Omental fat pad (tissue), 4 donors: Measurements from ENCODE around the gene MAPKBP1. TPM values are rescaled to one million over a fixed set of nuclear protein-coding genes. Genes with fewer than 3 reads are reported as not detected.

Source experiments
- ATAC-seq: fragments of 150-250 bp; one replicate; pipeline ENCODE4 v1.9.1; 2016; ENCODE audit warnings: mild to moderate bottlenecking, moderate library complexity; ENCODE audit not compliant: low FRiP score
- DNase-seq: peaks from one replicate; pipeline ENCODE4 v3.0.0-alpha.2; 2019; ENCODE audit warnings: low spot score
- small RNA-seq: library from RNA; depleted of rRNA; stranded (forward); fragments of <200 nt; gene quantifications from one replicate; pipeline ENCODE3, GENCODE V24; 2016
- total RNA-seq, 4 donors: library from RNA; depleted of rRNA; stranded (reverse); fragments of >200 nt; gene quantifications; one replicate each; pipeline ENCODE4 v1.1.0, GENCODE V29; 2016
- TF ChIP-seq, protein P1 (sequence below), 3 donors: fragments of 450-650 bp; IDR thresholded peaks; one replicate each; pipeline ENCODE4 v1.5.1; 2016 to 2017; ENCODE audit warnings: antibody characterized with exemption in 3 of 3, mild to moderate bottlenecking in 3 of 3, moderate library complexity in 2 of 3

MAPKBP1 gene
- total RNA-seq, 4 donors from 2014 or later: 13.4 to 24.1 (median 14.4) TPM

DNA sequence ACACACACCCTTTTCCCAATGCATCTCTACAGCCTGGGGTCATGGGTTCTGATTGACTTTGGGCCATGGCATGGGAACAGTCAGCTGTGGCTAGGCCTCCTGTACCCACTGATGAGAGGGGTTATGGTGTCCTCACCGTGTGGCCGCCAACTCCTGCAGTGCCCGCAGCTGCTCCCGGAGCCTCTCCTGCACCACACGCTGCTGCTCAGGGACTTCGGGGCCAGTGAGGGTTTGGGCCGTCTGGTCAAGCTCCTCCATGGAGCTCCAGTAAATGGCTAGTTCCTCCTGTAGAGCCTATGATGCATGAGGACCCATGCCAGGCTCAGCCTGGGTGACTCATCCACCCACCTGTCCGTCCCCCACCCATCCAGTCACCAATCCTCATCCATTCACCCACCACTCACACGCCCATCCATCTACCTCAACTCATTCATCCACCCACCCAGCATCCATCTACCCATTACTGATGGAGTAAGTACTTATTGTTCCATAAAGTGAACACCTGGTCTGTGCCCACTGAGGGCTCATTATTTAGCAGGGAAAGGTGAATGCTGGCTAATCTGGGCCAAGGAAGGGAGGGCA, 98.0 kb downstream of the MAPKBP1 start:
- DNase-seq: no peak
- TF ChIP-seq, protein P1, sequence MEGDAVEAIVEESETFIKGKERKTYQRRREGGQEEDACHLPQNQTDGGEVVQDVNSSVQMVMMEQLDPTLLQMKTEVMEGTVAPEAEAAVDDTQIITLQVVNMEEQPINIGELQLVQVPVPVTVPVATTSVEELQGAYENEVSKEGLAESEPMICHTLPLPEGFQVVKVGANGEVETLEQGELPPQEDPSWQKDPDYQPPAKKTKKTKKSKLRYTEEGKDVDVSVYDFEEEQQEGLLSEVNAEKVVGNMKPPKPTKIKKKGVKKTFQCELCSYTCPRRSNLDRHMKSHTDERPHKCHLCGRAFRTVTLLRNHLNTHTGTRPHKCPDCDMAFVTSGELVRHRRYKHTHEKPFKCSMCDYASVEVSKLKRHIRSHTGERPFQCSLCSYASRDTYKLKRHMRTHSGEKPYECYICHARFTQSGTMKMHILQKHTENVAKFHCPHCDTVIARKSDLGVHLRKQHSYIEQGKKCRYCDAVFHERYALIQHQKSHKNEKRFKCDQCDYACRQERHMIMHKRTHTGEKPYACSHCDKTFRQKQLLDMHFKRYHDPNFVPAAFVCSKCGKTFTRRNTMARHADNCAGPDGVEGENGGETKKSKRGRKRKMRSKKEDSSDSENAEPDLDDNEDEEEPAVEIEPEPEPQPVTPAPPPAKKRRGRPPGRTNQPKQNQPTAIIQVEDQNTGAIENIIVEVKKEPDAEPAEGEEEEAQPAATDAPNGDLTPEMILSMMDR (IDR thresholded peaks at IDR 0.05): no peak
- ATAC-seq: no peak

DNA sequence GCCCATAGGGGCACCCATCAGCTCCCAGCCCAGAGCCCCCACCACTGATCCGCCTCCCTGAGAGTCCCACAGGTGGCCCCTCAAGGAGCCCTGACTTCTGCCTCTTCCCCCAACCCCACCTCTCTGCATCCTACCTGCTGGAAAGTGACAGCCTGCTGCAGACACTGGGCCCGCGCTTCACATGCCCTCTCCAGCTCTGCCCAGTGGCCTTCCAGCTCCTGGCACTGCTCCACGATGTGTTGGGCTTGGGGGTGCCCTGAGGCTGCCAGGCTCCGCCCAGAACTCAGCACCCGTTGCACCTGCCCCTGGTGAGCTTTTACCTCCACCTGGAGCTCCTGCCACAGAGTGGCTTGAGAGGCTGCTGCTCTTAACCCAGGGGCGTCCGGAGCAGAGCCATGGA, 99.4 kb downstream of the MAPKBP1 start:
- DNase-seq: no peak
- no peak for ATAC-seq
- TF ChIP-seq, protein P1 (IDR thresholded peaks at IDR 0.05): no peak

DNA sequence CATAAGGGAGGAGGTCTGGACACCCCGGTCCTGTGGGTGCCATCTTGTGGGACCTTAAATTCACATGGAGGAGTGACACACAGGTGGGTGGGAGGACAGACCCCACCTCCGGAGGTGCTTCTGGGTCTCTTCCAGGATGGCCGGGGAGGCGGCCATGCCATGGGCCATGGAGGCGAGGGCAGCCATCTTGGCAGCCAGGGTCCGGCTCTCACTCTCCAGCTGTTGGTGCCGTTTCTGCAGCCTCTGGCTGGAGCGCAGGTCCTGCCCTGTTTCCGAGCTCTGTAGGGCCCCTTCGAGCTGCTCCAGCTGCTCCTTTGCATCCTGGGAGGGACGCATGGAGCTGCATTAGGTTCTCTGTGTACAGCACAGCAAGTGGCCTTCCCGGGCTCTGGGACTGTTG, 100.5 kb downstream of the MAPKBP1 start:
- TF ChIP-seq, protein P1 (IDR thresholded peaks at IDR 0.05): no peak
- ATAC-seq (no peak), DNase-seq (no peak)

DNA sequence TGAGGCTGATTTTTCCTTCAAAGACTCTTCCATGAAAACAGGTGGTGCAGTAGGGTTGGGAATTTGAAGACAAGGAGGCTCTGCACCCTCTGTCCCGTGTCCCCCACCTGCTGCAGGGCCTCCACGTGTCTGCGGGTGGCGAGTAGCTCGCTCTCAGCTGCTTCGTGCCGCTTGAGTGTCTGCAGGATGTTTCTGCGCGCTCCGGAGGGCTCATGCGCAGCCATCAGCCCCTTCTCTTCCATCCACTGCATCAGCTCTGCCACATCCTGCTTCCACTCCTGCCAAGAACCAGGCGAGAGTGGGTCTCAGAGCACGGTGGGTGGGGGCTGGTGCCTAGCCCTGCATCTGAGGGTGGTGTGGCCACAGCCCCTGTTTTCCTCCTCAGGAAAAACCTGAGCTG, 101.7 kb downstream of the MAPKBP1 start:
- ATAC-seq (no peak), DNase-seq (no peak)
- TF ChIP-seq, protein P1 (IDR thresholded peaks at IDR 0.05): no peak

DNA sequence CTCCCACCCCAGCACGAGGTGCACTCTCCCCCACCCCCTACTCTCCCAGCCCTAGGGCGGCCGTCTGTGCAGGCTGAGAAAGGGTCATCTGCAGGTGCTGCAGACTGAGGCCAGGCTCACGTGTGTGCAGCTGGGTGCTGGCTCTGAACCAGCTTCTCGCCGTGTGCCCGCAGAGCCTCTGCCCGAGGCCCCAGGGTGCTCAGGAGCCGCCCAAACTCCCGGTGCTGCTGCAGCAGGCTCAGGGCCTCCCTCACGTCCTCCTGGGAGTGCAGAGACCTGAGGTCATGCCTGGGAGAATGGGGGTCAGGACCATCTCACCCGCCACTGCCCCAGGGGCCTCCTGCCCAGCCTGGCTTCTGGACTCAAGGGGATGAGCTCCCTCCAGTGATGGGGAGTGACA, 102.4 kb downstream of the MAPKBP1 start:
- ATAC-seq: no peak
- TF ChIP-seq, protein P1 (IDR thresholded peaks at IDR 0.05): no peak
- DNase-seq: no peak

Small RNA genes within 50 kb of the gene (small RNA-seq; reads per million reads assigned to genes)
- gene JMJD7-PLA2G4B (not detected), gene MIR4310 (not detected), gene RNA5SP393 (not detected)

Other genes with a start within 250 kb of the MAPKBP1 start
- gene RPAP1, start 230.2 kb upstream of the MAPKBP1 start, total RNA-seq: 10 to 100 TPM; 16.4 to 29.1 (median 20.3) TPM
- gene TYRO3, start 215.3 kb upstream of the MAPKBP1 start, total RNA-seq: 10 to 100 TPM; 13.4 to 59.9 (median 40.6) TPM
- 10 to 100 TPM; 34.9 to 50.7 (median 35.9) TPM for gene MGA, start 114.1 kb upstream of the MAPKBP1 start, total RNA-seq
- gene JMJD7, start 53.6 kb downstream of the MAPKBP1 start, total RNA-seq: 10 to 100 TPM in 1 of 4 donors, 1 to 10 TPM in 3; 3.8 to 11.5 (median 8.5) TPM
- gene PLA2G4B, start 64.4 kb downstream of the MAPKBP1 start, total RNA-seq: 10 to 100 TPM in 1 of 4 donors, 1 to 10 TPM in 3; 1.1 to 13.6 (median 2.3) TPM
- gene SPTBN5, start 119.6 kb downstream of the MAPKBP1 start, total RNA-seq: 1 to 10 TPM in 3 of 4 donors, under 1 TPM in 1; 0.19 to 3.8 (median 1.8) TPM
- gene EHD4, start 198.1 kb downstream of the MAPKBP1 start, total RNA-seq: 10 to 100 TPM; 30.5 to 88.6 (median 37.8) TPM
- under 1 TPM in 1 of 4 donors, not detected in 3; 0.12 TPM for gene PLA2G4E, start 246.6 kb downstream of the MAPKBP1 start, total RNA-seq